ENCODE measurements around the gene HS1BP3. TPM values are rescaled to one million over a fixed set of nuclear protein-coding genes. Genes with fewer than 3 reads are reported as not detected.

Gene HS1BP3
- polyA plus RNA-seq, 1 donor, result 8.9 TPM

DNA sequence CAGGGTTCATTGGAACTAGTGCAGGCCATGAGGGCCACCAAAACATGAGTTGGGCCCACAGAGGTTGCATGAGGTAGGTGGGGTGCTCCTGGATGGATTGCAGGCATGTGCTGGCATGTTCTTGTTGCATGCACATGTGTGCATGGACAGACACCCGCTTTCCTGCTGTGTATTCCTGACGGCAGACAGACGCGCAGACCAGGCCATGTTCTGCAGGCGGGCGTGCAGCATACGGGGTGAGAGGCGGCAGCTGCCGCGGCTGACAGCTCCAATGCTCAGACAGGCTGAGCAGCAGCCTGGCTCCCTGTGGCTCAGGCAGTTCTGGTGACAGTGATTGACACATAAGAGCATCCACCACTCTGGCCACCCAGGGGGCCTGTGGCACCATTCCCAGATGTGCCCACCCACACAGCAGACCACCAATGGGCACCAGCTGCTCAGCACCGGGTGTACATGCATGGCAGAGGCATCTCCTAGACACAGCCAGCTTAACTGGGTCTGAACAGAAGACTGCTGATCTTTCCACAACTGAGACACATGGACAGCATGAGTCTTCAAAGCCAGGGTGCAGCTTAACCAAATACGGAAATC is 21.2 kb downstream of the HS1BP3 start:
- DNase-seq (ENCODE audit: low read depth), result no peak

DNA sequence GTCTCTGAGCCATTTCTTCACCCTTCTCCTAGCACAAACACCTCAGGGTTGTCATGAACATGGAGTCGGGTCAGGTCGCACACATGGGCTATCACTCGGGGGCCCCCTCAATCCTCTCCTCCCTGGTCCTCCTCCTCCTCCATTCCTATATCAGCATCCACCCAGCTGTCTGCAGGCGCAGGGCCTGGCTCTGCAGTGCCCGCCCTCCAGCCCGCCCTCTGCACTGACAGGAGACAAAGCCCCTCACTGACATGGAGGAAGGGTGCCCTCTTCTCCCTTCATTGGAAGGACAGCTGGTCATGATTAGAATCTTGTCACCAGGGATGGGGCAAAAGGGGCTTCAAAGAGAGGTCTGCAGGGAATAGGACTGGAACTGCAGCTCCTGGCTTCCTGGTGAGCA is 21.7 kb downstream of the HS1BP3 start:
- no peak for DNase-seq (ENCODE audit: low read depth)

DNA sequence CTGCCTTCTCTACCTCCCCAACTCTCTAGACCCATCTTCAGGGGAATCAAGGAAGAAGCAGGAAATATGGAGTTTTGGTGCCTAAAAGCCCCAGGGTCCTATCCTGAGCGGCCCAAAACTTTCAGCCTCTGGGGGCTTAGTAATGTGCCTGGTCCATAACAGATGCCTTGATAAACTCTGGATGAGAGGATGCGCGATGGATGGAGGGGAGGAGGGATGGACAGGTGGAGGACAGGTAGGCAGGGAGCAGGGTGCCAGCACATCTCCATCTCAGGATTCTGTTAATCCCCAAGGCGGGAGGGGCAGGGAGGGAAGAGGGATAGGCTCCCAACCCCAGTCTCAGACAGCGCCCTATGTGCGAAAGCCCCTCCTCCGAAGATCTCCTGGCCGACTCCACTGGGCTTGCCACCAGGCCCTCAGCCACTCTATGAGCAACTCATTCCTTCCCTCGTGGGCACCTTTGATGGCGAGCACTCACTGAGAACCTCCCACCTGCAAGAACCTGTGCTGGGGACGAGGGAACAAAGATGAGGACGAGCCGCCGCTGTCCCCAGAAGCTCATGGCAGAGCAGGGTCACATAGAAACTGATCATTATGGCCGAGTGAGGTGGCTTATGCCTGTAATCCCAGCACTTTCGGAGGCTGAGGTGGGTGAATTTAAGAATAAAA is 23.1 kb downstream of the HS1BP3 start:
- DNase-seq (ENCODE audit: low read depth), result no peak

DNA sequence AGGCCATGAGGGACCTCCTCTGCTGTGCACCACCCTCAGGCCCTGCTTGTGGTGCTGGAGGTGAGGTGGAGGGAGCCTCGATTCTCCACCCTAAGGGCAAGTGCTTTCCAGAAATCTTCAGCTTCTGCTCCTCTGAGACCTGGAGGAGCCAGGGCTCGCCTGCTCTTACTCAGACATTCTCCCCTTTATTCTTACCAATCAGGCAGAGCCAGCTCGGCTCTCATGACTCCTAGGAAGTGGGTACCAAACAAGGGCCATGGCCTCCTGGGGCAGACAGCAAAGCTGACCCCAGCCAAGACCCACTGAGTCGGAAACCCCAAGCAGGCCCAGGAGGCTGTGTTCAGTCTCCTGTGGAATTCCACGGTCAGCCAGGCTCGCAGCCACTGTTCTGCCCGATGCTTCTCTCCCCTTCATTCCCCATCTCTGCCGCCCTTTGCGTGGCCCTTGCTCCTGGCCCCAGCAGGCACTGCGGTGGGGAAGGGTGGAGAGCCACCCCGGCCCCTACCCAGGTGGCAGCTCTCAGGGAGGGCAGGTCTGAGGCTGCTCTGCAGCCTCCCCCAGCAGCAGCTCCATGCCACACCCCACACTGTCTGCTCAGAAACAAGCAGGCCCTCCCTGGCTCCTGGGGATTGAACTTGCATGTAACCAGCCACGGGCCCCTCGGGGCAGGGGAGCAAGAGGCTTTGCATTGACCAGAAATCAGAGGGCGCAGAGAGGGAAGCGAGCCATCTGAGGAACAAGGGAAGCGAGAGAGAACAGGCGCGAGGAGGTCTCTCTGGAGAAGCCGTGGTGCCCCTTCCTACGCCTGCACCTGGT is 24.0 kb downstream of the HS1BP3 start:
- DNase-seq (ENCODE audit: low read depth), result no peak

DNA sequence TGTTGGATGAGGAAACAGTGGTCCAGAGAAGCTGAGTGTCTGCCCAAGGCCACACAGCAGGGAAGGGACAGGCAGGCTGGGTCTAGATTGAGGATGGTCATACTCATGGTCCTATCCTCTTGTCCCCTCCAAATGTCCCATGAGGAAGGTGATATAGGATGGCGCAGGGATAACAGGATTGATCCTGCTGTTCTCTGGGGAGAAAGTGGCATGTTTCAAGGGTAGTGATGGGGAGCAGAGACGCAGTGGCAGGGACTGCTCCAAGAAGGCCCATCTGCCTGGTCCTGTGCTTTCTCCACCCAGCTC is 24.6 kb downstream of the HS1BP3 start:
- no peak for DNase-seq (ENCODE audit: low read depth)

DNA sequence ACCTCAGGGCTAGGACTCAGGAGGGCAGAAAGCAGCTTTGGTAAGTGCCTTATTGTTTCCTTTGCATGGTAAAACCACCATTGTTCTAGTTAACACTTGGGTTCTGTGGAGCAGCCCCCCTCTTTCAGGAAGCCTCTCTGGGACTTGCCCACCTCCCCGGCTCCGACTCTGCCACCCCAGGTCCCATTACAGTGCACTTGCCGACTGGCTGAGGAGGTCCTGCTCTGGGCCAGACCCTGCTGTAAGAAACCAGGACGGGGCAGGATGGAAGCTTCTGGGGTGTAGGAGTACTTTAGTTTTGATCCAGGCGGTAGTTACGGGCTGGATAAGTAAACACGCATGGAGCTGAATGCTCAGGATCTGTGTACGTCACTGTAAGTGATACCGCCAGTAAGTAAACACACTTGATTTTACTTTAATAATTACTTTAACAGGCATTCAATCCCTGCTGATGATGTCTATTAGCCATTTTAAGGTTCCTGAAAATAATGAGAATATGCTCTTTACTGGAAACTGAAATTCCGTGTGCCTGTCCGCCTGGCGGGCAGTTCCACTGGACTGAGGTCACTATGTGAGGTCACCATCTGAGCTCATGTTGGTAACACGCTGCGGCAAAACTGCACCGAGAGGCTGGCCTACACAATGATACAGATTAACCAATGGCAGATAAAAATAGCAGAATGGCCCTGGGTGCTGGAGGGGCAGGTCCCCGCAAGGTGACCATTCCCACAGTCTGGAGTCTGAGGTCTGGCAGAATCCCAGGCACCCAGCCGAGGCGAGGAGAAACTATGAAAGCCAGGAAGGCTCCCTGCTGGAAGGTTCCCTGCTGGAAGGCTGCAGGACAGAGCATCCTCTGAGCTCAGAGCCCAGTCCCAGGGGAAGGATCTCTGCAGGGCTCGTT is 25.2 kb downstream of the HS1BP3 start:
- no peak for DNase-seq (ENCODE audit: low read depth)

DNA sequence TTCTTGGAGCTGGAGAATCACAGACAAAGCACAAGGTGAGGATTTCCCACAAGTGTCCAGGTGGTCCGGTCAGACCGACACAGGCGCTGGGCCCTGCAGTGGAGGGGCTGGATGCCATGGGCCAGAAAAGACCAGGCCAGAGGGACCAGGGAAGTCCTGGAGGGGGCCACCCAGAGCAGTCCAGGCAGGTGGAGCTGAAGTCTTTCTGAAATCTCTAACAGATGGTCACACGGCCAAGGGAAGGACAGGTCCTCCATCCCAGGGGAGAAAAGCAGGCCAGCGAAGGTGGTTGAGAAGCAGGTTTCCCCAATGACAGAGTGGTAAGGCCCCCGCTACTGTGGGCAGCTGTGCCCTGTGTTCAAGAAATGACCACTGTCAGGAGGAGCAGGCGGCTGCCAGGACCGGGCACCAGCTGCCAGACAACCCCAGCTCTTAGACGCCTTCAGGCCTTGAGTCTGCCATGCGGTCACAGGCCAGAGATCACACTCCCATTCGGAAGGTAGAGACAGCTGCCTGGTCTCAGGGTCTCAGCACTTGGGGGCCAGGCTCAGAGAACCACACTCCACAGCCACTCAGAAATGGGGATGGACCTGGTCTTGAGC is 25.9 kb downstream of the HS1BP3 start:
- no peak for DNase-seq (ENCODE audit: low read depth)

DNA sequence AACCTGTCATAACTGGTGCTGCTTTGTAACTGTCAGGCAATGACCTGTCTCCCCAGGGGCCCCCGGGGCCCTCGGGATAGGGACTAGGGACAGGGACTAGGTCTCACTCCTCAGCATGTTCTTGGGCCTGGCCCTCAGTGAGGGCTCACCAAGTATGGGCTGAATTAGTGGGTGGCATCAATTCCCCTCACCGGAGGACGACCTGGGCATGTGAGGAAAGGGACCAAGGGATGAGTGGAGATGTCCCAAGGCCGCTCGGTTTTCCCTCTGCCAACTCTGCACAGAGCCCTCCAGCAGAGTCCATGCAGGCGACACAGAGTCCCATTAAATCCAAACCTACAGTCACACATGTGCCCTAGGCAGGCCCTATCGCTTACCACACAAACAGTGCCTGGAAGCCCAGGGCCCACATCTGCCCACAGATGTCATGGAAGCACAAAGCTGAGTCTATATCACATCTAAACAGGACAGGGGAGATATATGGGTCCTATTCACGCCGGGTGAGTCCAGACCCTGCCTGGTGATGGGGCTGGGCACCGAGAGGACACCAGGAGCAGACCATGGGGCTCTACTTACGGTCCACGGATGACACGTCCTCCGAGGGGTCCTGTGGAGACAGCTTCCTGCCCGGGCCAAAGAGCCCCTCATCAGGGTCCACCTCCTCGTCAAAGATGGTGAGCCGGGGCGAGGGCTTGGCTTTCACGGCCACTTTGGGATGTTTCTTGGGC is 26.6 kb downstream of the HS1BP3 start:
- no peak for DNase-seq (ENCODE audit: low read depth)

DNA sequence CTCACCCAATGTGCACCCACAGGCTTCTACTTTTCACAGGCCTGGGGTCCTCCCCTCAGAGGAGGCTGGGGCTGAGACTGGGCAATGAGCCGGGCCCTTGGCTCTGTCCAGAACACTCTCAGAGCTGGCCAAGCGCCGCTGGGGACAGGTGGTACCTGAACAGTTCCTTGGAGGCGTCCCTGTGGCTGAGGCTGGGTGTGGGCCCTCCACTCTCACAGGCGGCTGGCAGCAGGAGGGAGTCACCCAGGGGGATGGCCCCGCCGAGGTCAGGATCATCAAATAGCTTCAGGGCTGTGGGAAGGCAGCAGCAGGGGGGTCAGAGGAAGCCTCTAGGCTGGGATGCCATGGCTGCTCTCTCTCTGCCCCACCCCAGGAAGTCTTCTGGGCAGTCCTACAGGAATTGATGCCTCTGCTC is 27.1 kb downstream of the HS1BP3 start:
- no peak for DNase-seq (ENCODE audit: low read depth)

DNA sequence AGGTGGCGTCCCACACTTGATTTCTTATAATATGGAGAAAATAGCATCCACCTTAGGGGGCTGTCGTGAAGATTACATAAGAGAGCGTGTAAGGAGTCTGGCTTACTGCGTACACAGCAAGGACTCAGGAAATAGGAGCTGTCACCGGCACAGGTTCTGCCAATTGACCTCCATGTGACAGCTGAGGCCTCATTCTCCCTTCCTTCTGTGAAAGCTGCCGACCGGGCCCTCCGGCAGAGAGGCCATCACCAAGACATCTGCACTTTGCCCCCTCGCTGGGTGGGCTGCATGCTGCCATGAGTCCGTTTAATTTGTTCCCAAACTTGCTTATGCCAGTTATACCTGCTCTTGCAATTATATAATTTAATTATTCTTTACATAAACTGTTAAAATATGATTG is 27.7 kb downstream of the HS1BP3 start:
- no peak for DNase-seq (ENCODE audit: low read depth)

DNA sequence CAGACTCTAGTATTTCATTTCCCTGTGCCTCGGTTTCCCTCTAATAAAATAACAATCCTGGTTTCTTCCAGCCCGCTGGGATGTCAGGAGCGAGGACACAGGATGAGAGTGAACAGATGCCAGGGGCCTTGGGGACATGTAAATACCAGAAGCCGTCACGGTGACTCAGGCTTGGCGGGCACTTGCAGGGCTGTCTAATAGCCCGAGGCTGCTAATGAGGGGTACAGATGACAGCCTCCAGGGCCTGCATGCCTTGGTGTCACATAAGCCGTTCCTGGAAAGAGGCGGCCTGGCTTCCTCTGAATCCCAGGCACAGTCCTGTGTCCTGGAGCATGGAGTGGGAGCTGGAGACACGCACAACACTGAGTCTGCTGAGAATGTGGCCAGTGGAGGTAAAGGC is 28.2 kb downstream of the HS1BP3 start:
- DNase-seq (ENCODE audit: low read depth), result no peak

DNA sequence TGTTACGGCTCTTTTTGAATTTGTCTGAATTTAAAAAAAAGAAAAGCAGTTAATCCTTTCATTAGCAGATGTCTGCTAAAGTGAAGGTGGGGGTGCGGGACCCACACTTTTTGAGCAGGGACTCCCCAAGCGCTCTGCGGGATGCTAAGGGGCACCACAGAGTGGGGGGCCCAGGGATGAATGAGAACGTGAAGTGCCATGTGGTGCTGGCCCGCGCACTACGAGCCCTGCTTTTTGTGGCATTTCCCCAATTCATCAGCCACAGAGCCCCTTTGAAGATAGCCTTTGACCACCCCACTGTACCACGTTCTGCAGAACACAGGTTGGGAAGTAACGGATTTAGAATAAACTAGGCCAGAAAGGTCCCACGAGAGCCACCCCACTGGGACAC is 28.6 kb downstream of the HS1BP3 start:
- no peak for DNase-seq (ENCODE audit: low read depth)

DNA sequence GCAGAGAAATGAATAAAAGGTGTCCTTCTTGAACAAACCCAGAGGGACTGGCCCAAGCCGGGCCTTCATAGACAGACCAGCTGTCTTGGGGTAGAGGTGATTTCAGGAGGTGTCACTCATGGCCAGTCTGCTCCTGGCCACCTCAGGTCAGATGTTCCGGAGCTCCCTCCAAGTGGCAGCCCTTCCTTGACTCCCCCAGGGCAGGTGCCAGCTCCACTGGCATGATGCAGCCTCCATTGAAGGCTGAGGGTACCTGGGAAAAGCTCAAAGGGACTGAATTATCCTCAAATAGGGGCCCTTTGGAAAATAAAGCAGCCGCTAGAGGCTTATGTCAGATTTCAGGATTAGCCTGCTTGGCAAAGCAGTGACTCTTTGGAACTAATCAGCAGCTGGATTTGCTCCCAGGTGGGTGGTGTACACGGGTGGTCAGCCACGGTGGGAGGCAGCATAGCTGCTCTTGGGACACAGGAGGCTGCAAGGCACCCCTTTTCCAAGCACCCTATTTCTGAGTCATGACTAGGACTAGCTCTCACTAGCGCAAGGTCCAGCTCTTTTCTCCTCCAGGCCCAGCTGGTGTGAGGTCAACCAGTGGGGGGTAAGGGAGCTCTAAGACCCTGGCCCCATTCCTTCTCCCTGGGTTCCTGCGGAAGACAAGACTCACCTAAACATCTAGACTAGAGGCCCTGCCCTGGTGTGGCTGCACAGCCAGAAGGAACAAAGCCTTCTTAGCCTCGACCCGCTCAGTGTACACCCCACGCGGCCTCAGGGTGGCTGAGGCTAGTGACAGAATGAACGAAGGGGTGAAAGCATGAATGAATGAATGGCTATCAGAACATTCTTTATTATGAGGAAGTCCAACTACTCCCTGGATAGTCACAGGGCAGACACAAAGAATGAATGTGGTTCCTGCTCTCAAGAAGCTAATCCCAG is 29.3 kb downstream of the HS1BP3 start:
- DNase-seq (ENCODE audit: low read depth), result no peak

DNA sequence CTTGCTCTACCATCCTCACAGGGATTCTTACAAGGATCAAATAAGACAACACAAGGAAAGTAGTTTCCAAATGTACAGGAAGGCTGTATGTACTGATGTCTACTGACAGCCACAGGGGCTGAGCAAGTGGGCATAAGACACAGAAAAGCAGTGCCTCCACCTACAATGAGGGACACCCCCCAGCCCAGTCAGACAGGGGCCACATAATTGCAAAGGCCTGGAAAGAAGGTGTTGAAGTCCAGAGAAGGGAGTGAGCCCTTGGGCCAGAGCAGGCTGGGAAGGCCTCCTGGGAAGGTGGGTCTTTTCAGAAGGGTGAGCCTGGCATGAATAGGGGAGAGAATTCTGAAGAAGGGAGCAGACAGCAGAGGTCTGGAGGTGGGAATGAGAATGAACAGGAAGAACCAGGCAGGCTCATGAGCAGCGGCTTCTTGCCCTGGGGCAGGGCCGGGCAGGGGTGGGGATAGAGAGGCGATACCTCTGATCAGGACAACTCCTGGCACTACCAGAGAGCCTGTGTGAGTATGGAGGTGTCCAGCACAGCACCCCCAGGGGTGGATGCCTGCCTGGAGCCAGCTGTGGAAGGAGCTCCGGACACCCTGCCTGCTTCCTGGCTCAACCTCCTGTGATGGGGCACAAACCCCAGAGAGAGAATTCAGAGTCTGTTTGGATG is 30.1 kb downstream of the HS1BP3 start:
- no peak for DNase-seq (ENCODE audit: low read depth)

DNA sequence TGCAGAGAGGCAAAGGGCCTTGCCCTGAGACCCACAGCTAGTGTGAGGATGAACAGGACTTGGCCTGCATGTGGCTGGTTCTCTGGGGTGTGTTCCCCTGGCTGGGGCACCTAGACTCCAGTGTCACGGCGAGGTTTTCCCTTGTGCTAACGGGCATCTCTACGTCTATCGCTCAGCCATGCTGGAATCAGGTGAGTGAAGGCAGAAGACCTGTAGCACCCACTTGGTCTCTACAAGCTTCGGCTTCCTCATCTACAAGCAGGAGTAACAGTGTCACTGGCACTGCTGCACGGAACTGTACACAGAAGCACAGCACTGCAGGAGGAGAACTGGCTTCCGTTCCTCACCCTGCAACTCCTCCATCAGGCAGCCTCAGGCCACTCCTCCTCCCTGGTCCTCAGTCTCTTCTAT is 30.6 kb downstream of the HS1BP3 start:
- DNase-seq (ENCODE audit: low read depth), result no peak

DNA sequence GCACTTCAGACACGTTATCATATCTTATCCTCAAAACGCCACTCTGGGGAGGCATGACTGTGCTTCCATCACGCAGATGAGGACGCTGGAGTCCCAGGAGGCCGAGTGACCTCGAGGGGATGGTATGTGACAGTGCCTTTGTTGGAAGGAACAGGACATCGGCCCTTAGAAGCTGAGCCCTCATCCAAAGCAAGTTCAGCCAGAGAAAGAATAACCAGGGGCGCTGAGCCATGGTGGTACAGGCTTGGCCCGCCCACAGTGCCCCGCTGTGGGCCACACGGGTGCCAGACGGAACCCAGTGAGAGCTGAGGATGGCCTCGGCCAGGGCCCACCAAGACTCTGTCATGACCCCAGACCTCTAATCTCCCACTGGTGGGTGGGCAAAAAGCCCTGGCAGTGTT is 31.3 kb downstream of the HS1BP3 start:
- DNase-seq (ENCODE audit: low read depth), result no peak

DNA sequence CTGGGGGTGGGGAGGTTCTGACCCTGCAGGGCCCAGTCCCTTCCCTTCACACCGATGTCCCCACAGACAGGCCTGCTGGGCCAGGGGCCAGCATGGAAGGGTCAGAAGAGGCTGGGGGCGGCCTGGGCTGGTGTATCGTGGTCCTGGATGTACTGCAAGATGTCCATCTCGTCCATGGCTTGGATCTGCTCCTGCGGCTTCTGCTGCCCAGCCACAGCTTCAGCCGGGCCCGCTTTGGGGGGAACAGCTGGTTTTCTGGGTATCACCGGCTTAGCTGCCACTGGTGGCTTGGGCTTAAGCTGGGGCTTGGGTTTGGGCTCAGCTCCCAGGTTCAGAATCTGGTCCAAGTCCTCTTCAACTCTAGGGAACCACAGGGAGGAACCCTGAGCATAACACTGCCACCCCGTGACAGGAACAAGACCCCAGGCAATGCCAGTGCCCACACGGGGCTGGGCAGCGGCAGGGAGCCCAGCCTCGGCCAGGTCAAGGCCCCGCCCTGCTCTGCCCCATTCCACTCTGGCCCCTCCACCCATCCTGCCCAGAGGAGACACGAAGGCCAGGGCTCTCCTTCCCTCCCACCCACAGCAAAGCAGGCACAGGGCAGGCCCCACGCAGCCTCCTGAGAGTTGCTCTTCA is 31.9 kb downstream of the HS1BP3 start:
- DNase-seq (ENCODE audit: low read depth), result no peak

DNA sequence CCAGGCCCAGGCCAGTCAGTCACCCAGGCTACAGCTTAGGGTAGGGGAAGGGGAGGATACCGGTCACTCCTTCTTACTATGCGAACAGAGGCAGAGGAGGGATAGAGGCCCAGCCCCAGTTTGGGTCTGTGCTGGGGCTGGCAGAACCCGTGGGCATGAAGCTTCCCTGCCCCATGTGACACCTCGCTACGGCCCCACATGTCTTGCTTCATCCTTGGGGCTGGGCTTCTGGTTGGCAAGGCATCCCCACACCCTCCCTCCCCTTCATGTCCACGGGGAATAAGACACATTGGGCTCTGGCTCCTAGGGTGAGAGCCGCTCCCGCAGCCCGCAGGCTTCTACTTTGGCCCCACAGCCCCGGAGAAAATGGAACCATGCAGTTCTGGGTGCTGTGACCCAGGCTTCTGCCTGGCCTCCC is 32.4 kb downstream of the HS1BP3 start:
- DNase-seq (ENCODE audit: low read depth), result no peak
